D721Med (cell line): ENCODE results near the gene HELZ.

Experiments
- DNase-seq: peaks from one replicate; pipeline ENCODE4 v3.0.0; 2011; ENCODE audit warnings: low spot score; ENCODE audit not compliant: insufficient read length
- FAIRE-seq: peaks from 2 replicates; lab custom pipeline; 2011; peaks lifted over from hg19 to GRCh38; lab: Jason Lieb, UNC
- TF ChIP-seq, protein P1 (sequence below): IDR thresholded peaks from 2 replicates; pipeline ENCODE4 v1.5.1; 2012; ENCODE audit warnings: mild to moderate bottlenecking, control low read depth; ENCODE audit not compliant: insufficient read depth; ENCODE audit errors: missing control alignments

HELZ gene

DNA sequence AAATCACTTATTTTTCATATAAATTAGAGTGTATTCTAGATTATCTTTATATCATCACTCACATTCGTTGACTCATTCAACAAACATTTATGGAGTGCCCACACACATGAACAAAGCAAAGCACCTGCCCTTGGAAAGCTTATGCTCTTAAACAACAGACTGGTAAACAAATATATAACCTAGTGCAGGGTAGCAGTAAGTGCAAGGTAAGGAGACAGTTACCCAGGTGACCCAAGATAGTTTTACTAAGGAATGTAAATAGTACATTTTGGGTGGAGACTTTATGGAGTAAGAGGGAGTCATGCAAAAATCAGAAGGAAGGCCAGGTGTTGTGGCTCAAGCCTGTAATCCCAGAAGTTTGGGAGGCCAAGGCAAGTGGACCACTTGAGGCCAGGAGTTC is 40.4 kb upstream of the HELZ start:
- TF ChIP-seq, protein P1, sequence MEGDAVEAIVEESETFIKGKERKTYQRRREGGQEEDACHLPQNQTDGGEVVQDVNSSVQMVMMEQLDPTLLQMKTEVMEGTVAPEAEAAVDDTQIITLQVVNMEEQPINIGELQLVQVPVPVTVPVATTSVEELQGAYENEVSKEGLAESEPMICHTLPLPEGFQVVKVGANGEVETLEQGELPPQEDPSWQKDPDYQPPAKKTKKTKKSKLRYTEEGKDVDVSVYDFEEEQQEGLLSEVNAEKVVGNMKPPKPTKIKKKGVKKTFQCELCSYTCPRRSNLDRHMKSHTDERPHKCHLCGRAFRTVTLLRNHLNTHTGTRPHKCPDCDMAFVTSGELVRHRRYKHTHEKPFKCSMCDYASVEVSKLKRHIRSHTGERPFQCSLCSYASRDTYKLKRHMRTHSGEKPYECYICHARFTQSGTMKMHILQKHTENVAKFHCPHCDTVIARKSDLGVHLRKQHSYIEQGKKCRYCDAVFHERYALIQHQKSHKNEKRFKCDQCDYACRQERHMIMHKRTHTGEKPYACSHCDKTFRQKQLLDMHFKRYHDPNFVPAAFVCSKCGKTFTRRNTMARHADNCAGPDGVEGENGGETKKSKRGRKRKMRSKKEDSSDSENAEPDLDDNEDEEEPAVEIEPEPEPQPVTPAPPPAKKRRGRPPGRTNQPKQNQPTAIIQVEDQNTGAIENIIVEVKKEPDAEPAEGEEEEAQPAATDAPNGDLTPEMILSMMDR: no peak
- DNase-seq (no peak), FAIRE-seq (no peak)

DNA sequence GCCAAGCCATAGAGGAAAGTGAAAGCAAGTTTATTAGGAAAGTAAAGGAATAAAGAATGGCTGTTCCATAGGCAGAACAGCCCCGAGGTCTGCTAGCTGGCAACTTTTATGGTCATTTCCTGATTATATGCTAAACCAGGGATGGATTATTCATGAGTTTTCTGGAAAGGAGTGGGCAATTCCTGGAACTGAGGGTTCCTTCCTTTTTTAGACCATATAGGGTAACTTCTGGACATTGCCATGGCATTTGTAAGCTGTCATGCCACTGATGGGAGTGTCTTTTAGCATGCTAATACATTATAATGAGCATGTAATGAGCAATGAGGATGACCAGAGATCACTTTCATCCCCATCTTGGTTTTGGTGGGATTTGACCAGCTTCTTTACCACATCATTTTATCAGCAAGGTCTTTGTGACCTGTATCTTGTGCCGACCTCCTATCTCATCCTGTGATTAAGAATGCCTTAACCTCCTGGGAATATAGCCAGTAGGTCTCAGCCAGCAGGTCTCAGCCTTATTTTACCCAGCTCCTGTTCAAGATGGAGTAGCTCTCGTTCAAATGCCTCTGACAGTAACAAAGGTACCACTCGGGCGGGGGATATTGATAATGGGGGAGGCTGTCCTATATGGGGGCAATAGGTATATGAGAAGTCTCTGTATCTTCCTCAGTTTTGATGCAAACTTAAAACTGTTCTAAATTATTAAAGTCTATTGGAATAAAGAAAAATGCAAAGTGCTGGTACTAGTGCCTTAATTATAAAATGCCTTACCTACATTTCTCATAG is 38.9 kb upstream of the HELZ start:
- DNase-seq (no peak), FAIRE-seq (no peak)
- TF ChIP-seq, protein P1: no peak

GRCh38 chr17:67281743-67282142 is 36.7 kb upstream of the HELZ start:
- no peak for DNase-seq
- TF ChIP-seq, protein P1: no peak
- FAIRE-seq: no peak

- no peak for FAIRE-seq
- no peak for DNase-seq
- TF ChIP-seq, protein P1: no peak
Measured at GRCh38 chr17:67281053-67281452, 36.1 kb upstream of the HELZ start.

DNA sequence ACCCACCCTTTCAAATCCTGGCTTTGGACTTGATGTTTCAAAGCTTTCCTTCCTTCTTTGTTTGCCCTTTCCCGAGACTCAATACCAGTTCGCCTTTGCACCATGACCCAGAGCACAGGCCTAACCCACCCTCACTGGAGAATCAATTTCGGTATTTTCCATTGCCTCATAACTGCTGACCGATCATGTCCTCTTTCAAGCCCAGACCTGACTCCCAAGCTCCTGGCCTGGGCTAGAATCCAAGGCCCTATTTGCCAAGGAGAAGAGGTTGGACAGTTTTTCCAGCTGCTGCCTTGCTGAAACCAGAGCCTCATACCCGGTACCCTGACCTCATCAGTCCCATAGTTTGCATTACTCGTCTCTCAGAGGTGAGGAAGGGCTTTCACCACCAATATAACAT is 35.3 kb upstream of the HELZ start:
- no peak for FAIRE-seq
- TF ChIP-seq, protein P1: no peak
- DNase-seq: no peak

- FAIRE-seq: no peak
- no peak for DNase-seq
Measured at GRCh38 chr17:67279115-67279514, 34.1 kb upstream of the HELZ start.

GRCh38 chr17:67278363-67278762 is 33.4 kb upstream of the HELZ start:
- DNase-seq: no peak
- TF ChIP-seq, protein P1: no peak
- no peak for FAIRE-seq

More at GRCh38 chr17:67279115-67279514, 34.1 kb upstream of the HELZ start:
- TF ChIP-seq, protein P1: no peak
